ENCODE measurements around the gene NINJ1.
A peak's percentile ranks its signal among the peaks of the same experiment; 100 is the strongest.

The NINJ1 gene

GRCh38 chr9:93099551-93100275, 34.3 kb downstream of the NINJ1 start:
- DNase-seq = no peak

GRCh38 chr9:93098236-93098946, 35.7 kb downstream of the NINJ1 start:
- DNase-seq = no peak

- no peak for DNase-seq
Observed at GRCh38 chr9:93097511-93098201, 36.4 kb downstream of the NINJ1 start.

- peak in 1 of 3 experiments; percentile 49 for DNase-seq
Observed at GRCh38 chr9:93096811-93097382, 37.2 kb downstream of the NINJ1 start.

GRCh38 chr9:93096131-93096802, 37.8 kb downstream of the NINJ1 start, which contains the start of gene CARD19:
Gene CARD19 (plus strand): TSS chr9:93096217. CDS start chr9:93096346, 129 bp downstream.
- peak in 1 of 3 experiments; percentile 79 for DNase-seq

- peak; percentile 95 to 100 (median 100) for DNase-seq
Observed at GRCh38 chr9:93095205-93096130, 38.6 kb downstream of the NINJ1 start.

GRCh38 chr9:93094658-93095204, 39.3 kb downstream of the NINJ1 start:
- DNase-seq = peak in 1 of 3 experiments; percentile 52

- no peak for DNase-seq
Observed at GRCh38 chr9:93093877-93094657, 40.0 kb downstream of the NINJ1 start.

- no peak for DNase-seq
Observed at GRCh38 chr9:93093127-93093876, 40.7 kb downstream of the NINJ1 start.

- DNase-seq = no peak
Observed at GRCh38 chr9:93092251-93092991, 41.6 kb downstream of the NINJ1 start.

GRCh38 chr9:93091453-93092081, 42.5 kb downstream of the NINJ1 start:
- DNase-seq = no peak

- DNase-seq = no peak
Observed at GRCh38 chr9:93091056-93091452, 43.0 kb downstream of the NINJ1 start.

GRCh38 chr9:93090091-93090655, 43.9 kb downstream of the NINJ1 start:
- no peak for DNase-seq

- no peak for DNase-seq
Observed at GRCh38 chr9:93089481-93089991, 44.5 kb downstream of the NINJ1 start.

GRCh38 chr9:93089024-93089423, 45.0 kb downstream of the NINJ1 start:
- no peak for DNase-seq

- DNase-seq = no peak
Observed at GRCh38 chr9:93088656-93089015, 45.4 kb downstream of the NINJ1 start.

- no peak for DNase-seq
Observed at GRCh38 chr9:93087971-93088655, 45.9 kb downstream of the NINJ1 start.
